ENCODE results near the gene LEMD2. TPM values are rescaled to one million over a fixed set of nuclear protein-coding genes. Genes with fewer than 3 reads are reported as not detected.

Gene LEMD2
- polyA plus RNA-seq, 2 of the 4 experiments (the other 2 are of a cell fraction), result 43.2 to 48.8 TPM

GRCh38 chr6:33762713-33763112 is 26.2 kb downstream of the LEMD2 start:
- ChIA-PET CTCF (interaction anchor here (0.9 to 4.2 kb wide), 22 partner anchors 8 to 401 kb away, joined by 3 to 63 read pairs (median 6); partner anchors contain the start of genes IP6K3 and UQCC2), POLR2A (no interaction called here)
- Histone ChIP-seq H3K4me3 (no peak overlapping the region), H3K9me3 (no peaks in the 10 kb centered on the region), H3K27ac (no peak overlapping the region), H3K4me1 (peaks cover 27% of the 10 kb centered on the region), H3K4me2 (no peak overlapping the region)
- TF ChIP-seq ELK1 (IDR thresholded peaks at IDR 0.05; ENCODE audit: low read depth, low read length) (no peak), KDM1A (IDR thresholded peaks at IDR 0.05; ENCODE audit: low read depth) (no peak), E2F6 (IDR thresholded peaks at IDR 0.05; ENCODE audit: borderline replicate concordance, low read depth) (no peak), HEYL (CRISPR knock-in tag; IDR thresholded peaks at IDR 0.05) (no peak), MAZ (IDR thresholded peaks at IDR 0.05; ENCODE audit: borderline replicate concordance, low read depth, low read length) (no peak), TFCP2L1 (CRISPR knock-in tag; IDR thresholded peaks at IDR 0.05) (no peak), MAFK (IDR thresholded peaks at IDR 0.05; ENCODE audit: partially characterized antibody) (no peak), TP53 (CRISPR knock-in tag; IDR thresholded peaks at IDR 0.05) (no peak), HMGXB4 (CRISPR knock-in tag; IDR thresholded peaks at IDR 0.05; ENCODE audit: borderline replicate concordance) (no peak), JUNB (IDR thresholded peaks at IDR 0.05) (no peak), PBX3 (IDR thresholded peaks at IDR 0.05) (no peak), RAD21 (conservative IDR thresholded peaks at IDR 0.05 in 1 of 2, IDR thresholded peaks at IDR 0.05 in 1 of 2) (no peak), SREBF2 (IDR thresholded peaks at IDR 0.05) (no peak), ZC3H11A (IDR thresholded peaks at IDR 0.05) (no peak)
- 62% methylated on average over 4 of the region's 4 CpGs for WGBS (ENCODE audit: missing lambda C conversion rate)
- FAIRE-seq, result no peak
- ATAC-seq, result no peak
- no peak for DNase-seq (ENCODE audit: low read depth in 1 of 2, low spot score in 1 of 2)

- CTCF ChIA-PET, result interaction anchor here (0.5 to 4.2 kb wide), 32 partner anchors 9 to 401 kb away, joined by 3 to 63 read pairs (median 5); partner anchors contain the start of genes IP6K3 and UQCC2
- peak; percentile 40 to 59 for DNase-seq (ENCODE audit: low read depth in 1 of 2, low spot score in 1 of 2)
- peak overlapping the region; percentile 63 to 65; a peak in 4 of 6 replicates for H3K27ac ChIP-seq
- POLR2A ChIA-PET, result no interaction called here
- 22% methylated on average over 4 of the region's 7 CpGs for WGBS (ENCODE audit: missing lambda C conversion rate)
- ATAC-seq, result peak; percentile 86 to 93
- TF ChIP-seq ZFP36 (IDR thresholded peaks at IDR 0.05; ENCODE audit: borderline replicate concordance, partially characterized antibody) (peak; percentile 59), RFX5 (IDR thresholded peaks at IDR 0.05) (no peak), CBX2 (IDR thresholded peaks at IDR 0.05; ENCODE audit: borderline replicate concordance, low read depth) (no peak), CTCF (IDR thresholded peaks at IDR 0.05) (peak; percentile 64), SMC3 (IDR thresholded peaks at IDR 0.05) (peak; percentile 69), RAD21 (conservative IDR thresholded peaks at IDR 0.05 in 1 of 2, IDR thresholded peaks at IDR 0.05 in 1 of 2) (peak; percentile 69 to 77)
- peaks cover 27% of the 10 kb centered on the region for H3K4me1 ChIP-seq
- H3K4me2 ChIP-seq, result no peak overlapping the region
- H3K9me3 ChIP-seq, result no peaks in the 10 kb centered on the region
- no peak overlapping the region for H3K4me3 ChIP-seq
- no peak for FAIRE-seq
Observed at GRCh38 chr6:33761922-33762629, 26.9 kb downstream of the LEMD2 start.

Data from A549 (cell line).